HG03025 (cell line): ENCODE measurements around the gene MAP2K5.
A peak's percentile ranks its signal among the peaks of the same experiment; 100 is the strongest.

Experiments
- ATAC-seq: cut with Tn5 transposase; IDR thresholded peaks from one replicate; pipeline ENCODE4 v1.9.1; 2021; ENCODE audit warnings: mild to moderate bottlenecking, moderate library complexity; ENCODE audit not compliant: unreplicated experiment, low FRiP score

The MAP2K5 gene

GRCh38 chr15:67829647-67830504 lies 287.4 kb downstream of the MAP2K5 start:
- no peak for ATAC-seq

GRCh38 chr15:67831363-67831762 lies 288.9 kb downstream of the MAP2K5 start:
- ATAC-seq = no peak

- ATAC-seq = no peak
These were observed 289.6 kb downstream of the MAP2K5 start for GRCh38 chr15:67832031-67832551.

- ATAC-seq = no peak
These were observed 290.6 kb downstream of the MAP2K5 start for GRCh38 chr15:67832897-67833709.

GRCh38 chr15:67833710-67834511 lies 291.4 kb downstream of the MAP2K5 start:
- no peak for ATAC-seq

DNA sequence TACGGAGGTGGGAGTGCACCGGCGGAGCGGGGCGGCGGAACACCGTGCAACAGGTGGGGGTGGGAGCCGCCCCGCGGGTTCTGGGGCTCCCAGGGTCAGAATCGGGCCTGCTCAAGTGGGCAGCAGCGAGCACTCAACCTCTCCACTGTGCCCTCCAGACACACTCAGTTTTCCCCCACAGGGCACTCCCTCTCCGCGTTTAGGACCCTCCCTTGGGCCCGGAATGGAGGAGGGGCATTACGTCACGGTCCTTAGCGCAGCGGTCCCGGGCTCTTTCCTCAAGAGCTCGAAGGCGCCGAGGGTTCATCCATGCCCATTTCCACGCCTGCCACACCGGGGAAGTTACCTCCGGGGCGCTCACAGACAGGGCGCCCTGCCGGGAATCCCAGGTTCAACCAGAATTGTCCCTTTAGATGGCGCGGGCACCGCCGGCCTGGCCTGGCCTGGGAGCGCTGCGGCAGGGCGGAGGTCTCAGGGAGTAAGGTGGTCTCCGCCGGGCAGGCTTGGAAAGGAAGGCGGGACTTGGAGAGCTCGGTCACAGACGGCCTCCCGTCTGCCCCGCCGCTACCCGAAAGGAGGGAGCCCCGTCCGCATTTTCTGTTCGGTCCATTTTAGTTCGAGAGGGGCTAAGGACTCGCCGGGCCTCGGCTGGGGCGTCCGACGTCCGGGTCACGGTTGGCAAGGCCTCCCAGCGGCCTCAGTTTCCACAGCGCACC lies 292.2 kb downstream of the MAP2K5 start:
- no peak for ATAC-seq

GRCh38 chr15:67835297-67836133 lies 293.0 kb downstream of the MAP2K5 start:
- ATAC-seq = no peak

- no peak for ATAC-seq
These were observed 293.6 kb downstream of the MAP2K5 start for GRCh38 chr15:67836134-67836455.

GRCh38 chr15:67836477-67836876 lies 294.0 kb downstream of the MAP2K5 start:
- ATAC-seq = no peak

- no peak for ATAC-seq
These were observed 294.5 kb downstream of the MAP2K5 start for GRCh38 chr15:67836955-67837354.

DNA sequence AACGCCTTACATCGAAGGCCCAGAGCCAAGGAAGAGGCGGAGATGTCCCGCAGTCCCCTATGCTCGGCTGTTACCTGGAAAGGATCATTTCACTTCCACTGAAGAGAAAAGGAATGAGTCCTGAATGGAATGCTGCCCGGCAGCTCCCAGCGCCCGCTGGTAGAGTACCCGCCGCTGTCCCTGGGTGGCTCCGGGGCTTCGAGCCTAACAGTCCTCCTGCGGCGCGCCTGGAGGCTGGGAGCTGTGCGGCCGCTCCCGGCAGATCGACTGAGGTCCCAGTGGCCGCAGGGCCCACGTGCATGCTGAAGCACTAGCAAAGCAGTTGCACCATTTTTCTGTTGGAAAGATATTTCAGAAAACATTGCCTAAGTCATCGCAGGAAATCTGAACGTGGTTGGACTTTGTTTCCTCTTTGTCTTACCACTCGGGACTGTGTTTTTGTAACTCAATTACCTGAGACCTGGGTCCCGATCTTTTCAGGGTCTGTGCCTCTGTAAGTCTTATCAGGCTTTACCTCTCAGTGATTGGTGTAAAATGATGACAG lies 296.4 kb downstream of the MAP2K5 start:
- ATAC-seq = no peak

- no peak for ATAC-seq
These were observed 297.0 kb downstream of the MAP2K5 start for GRCh38 chr15:67839499-67839928.

GRCh38 chr15:67839929-67840748 lies 297.6 kb downstream of the MAP2K5 start, which contains the start of gene RNU6-1:
Gene RNU6-1 (minus strand): TSS chr15:67840045.
- peak; percentile 86 for ATAC-seq

DNA sequence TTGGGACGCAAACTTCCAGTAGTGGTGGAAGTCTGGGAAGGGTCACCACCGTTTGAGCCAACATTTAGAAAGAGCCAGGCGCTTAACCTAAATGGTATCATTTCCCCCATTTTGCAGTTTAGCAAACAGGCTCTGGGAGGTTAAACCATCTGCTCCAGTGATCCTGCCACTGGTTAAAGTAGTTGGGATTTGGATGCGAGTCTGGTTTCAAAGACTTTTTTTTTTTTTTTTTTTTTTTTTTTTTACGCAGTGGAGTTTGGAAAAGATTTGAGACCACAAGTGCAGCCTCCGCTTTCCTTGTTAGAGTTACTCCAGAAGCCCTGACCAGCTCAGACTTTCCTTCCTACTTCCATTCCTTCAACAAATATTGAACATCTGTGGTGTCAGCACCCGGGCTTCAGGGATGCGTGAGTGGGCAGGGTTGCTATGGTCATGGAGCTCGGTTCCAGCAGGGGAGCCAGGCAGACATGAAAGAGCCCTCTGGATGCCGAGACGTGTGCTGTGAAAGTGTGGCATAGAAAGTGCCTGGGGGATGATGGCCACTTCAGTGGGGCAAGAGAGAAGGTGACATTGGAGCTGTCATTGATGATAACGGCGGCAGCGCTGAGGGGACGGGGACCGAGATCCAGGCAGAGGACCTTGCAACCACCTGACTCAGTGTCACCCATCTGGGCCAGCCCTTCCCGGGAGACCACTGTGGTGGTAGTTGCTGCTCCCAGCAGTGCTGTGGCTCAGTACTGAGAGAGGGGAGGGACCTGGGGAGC lies 298.4 kb downstream of the MAP2K5 start:
- ATAC-seq = no peak

DNA sequence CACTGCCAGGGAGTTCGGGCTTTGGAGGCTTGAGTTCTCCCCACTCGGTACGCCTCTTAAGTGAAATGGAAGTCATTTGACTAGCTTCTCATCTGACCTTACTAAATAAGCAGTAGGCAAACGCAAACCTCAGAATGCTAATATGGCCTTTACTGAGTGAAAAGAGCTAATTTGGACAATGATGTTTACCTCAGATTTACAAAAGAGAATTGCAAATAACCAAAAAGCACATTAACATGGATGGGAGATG lies 298.9 kb downstream of the MAP2K5 start:
- no peak for ATAC-seq

DNA sequence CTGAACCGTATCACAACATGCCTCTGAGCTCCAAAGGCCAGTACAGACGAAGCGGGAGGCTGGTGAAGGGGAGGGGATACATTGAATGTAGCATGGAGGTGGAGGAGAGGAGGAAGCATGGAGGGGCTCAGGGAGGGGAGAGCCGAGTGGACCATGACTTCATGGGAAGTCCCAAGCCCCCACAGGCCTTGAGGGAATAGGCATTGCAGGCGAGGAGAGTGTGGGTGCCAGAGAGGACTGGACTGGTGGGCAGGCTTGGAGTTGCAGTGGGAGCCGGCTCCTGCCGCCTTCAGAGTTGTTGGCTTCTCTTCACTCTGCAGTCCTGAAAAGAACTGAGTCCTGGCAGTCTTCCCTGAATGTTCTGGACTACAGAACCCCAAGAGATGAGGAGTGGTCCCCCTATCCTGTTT lies 300.6 kb downstream of the MAP2K5 start:
- no peak for ATAC-seq

DNA sequence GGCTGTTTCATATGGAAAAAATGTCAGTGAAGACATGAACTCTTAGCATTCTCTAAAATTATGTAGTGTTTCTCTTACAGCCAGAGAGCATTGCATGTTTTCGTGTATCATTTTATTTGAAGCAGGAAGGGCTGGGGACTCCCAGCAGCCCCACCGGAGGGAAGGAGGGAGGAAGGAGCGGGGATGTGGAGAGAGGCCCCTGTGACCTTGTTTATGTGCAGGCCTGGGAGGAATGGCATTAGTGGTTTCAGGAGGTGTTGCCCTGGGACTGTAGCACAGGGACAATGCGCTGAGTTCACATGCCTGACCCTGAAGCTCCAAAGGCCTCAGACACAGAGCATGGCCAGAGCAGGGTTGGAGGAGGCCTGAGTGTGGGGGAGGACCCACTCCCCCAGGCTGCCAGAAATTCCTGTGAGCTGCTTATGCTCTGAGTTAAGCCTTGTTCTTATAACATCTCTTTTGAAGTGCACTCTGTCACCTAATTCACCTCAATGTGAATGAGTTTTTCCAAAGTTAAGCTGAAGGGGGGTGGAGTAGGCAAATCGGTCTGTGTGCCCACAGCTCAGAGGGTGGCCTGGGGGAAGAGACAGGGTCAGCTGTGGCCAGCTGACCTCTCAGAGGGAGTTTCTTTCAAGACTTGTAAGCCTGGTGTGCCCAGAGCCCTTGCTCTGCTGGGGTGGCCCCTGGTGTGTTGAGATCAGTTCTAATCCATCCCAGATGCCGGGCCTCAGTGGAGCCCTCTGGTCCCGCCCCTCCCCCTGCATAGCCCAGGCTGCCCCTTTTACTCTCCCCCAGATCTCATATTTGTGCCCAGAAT lies 301.3 kb downstream of the MAP2K5 start:
- no peak for ATAC-seq
